Measurements from ENCODE around the gene LRRC74A.

LRRC74A gene

DNA sequence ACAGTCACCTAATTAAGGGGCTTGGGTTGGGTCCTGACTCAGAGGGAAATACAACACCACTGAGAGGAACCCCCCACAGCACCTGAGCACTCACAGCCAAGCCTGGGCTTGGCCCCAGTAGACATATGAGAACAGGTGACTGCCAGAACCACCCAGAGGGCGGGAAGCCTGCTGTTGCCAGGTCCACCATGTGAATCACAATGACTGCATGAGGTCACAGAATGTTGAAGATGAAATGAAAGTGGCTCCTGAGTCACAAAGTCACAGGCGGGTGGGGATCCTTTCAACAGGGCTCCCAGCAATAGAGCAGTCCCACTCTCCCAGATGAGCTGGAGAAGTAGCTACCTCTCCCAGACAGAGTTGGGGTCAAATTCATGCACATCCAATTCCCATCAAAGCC lies at the start of gene LRRC74A:
TSS of gene LRRC74A (plus strand) at position 287 of the 400 bp plus-strand sequence. CDS start 290 bp downstream, outside the sequence.
- no peak within 1 kb of the TSS for H3K4me3 ChIP-seq (ENCODE audit: low read depth, low read length)
- TF ChIP-seq, protein P1, sequence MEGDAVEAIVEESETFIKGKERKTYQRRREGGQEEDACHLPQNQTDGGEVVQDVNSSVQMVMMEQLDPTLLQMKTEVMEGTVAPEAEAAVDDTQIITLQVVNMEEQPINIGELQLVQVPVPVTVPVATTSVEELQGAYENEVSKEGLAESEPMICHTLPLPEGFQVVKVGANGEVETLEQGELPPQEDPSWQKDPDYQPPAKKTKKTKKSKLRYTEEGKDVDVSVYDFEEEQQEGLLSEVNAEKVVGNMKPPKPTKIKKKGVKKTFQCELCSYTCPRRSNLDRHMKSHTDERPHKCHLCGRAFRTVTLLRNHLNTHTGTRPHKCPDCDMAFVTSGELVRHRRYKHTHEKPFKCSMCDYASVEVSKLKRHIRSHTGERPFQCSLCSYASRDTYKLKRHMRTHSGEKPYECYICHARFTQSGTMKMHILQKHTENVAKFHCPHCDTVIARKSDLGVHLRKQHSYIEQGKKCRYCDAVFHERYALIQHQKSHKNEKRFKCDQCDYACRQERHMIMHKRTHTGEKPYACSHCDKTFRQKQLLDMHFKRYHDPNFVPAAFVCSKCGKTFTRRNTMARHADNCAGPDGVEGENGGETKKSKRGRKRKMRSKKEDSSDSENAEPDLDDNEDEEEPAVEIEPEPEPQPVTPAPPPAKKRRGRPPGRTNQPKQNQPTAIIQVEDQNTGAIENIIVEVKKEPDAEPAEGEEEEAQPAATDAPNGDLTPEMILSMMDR (IDR thresholded peaks at IDR 0.05; ENCODE audit: low read depth, low read length), result no peak

DNA sequence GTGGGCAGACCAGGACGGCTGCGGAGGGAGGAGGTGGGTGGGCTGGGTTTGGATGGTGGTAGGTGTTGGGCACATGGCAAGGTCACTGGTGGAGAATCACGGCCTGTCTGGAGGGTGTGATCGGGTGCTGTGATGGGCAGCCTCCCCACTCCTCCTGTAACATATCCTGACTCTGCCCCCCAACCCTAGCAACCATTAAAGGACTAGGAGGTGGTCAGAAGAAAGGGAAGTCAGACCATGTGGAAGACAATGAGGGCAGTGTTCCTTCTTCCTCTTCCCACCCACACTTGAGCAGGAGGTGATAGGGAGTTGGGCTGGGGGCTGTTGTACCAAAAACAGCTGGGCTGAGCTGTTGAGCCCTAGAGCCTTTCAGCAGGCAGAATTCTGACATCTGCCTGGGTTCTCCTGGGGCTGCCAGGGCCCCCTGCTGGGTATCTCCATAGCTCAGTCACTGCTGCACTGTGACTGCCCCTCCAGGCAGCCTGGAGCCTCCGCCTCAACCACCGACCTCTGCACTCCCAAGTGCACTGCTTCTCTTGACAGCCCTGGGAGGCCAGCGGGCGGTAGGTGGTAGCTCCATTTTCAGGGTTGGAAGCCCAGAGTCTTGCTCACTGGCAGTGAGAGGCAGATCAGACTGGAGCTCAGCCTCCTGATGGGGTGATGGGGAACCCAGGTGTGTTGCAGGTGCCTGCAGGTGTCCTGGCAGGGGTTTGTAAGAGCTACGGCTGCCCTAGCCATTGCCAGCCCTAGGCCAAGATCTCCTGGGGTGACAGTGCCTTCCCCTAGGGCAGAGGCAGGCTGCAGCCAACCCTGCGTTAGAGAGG lies 49.6 kb upstream of the LRRC74A start:
- H3K4me3 ChIP-seq (ENCODE audit: low read depth, low read length), result no peak overlapping the region
- TF ChIP-seq, protein P1 (IDR thresholded peaks at IDR 0.05; ENCODE audit: low read depth, low read length), result no peak

DNA sequence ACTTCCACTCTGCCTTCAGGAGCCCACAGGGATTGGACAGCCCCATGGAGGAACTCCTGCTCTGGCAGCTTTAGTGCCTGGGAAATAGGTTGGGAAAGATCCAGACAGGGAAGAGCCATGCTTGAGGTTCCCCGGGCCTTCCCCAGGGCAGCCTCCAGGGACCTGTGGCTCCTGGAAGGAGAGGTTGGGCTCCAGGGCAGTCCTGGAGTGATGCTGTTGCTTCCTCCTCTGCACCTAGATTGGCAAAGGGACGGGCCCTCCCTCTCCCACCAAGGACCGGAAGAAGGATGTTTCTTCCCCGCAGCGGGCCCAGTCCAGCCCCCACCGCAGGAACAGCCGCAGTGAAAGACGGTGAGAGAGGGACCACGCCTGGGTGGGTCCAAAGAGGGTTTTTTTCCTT lies 48.5 kb upstream of the LRRC74A start:
- TF ChIP-seq, protein P1 (IDR thresholded peaks at IDR 0.05; ENCODE audit: low read depth, low read length), result no peak
- no peak overlapping the region for H3K4me3 ChIP-seq (ENCODE audit: low read depth, low read length)

DNA sequence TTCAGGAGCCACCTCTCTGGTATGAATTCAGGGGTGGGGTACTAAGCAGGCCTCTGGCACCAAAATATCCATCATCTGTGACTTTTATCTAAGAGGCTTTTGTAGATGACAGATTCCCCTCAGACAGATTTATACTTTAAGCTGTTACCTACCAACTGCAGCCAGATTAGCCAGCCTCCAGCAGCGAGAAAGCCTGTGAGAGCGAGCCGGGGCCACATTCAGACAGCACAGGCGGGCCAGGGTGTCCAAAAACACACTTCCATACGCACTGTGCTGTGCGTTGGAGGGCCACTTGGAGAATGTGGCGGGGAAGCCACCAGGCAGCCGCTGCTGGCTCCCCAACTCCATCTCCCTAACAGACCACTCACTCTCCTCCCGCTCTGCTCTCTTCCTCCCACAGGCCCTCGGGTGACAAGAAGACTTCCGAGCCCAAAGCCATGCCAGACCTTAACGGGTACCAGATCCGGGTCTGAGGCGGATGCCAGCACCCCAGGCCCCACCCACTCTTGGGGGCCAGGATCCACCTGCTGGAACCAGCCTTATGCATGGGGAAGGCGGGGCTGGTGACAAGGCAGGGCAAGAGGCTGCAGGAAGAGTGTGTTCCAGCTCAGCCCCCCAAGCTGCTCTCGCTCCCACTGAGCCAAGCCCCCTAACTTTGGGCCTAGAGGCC lies 47.5 kb upstream of the LRRC74A start:
- TF ChIP-seq, protein P1 (IDR thresholded peaks at IDR 0.05; ENCODE audit: low read depth, low read length), result no peak
- no peak overlapping the region for H3K4me3 ChIP-seq (ENCODE audit: low read depth, low read length)

DNA sequence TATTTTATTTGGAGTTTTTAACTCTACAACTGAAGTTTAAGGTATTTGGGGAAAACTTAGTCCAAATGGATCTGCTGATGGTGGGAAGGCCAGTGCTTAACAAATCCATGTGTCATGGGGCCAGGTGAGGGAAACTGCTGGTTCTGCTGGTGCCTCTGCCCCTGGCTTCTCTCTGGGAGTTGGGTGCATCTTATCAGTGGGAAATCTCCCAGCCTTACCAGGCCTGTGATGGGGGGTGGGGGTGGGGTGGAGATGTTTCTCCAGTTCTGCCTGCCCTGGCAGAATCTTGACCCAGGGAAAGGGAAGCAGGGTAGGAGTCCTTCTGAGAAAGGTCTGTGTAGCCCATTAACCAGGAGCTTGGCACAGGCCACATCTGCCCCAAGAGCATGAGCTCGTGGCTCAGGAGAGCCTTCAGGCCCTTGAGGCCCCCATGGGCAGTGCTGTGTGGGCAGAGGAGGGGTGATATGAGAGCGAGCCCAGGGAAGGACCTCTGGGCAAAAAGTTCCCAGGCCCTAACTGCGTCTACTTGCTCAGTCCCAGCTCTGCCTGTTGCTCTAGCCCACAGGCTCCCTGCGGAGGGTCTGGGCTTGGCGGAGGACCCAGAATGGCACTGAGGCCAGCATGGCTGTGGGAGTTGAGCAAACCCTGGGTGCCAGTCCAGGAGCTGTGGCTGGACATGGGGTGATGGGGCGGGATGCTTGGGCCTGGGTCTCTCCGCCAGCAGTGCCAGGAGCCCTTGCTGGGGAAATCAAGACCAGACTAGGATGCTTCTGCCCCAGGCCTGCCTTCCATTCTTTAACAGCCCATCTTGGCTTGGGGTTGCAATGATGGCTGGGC lies 46.8 kb upstream of the LRRC74A start:
- H3K4me3 ChIP-seq (ENCODE audit: low read depth, low read length), result no peak overlapping the region
- TF ChIP-seq, protein P1 (IDR thresholded peaks at IDR 0.05; ENCODE audit: low read depth, low read length), result no peak

DNA sequence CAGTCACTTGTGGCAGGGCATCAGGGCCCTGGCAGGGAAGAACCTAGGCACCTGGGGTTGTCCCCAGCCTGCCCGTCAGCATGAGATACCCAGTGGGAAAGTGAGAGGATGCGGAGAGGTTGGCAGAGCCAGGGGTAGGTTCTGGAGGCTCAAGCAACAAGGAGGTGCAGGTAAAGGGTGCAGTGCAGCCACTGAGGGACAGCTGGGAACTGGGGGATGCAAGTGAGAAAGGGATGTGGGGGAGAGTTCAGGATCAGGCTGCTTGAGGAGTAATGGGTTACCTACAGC lies 46.2 kb upstream of the LRRC74A start:
- H3K4me3 ChIP-seq (ENCODE audit: low read depth, low read length), result no peak overlapping the region
- TF ChIP-seq, protein P1 (IDR thresholded peaks at IDR 0.05; ENCODE audit: low read depth, low read length), result no peak

All from WI38 (cell line).